Measurements from ENCODE around the gene C10orf71.

Gene C10orf71

DNA sequence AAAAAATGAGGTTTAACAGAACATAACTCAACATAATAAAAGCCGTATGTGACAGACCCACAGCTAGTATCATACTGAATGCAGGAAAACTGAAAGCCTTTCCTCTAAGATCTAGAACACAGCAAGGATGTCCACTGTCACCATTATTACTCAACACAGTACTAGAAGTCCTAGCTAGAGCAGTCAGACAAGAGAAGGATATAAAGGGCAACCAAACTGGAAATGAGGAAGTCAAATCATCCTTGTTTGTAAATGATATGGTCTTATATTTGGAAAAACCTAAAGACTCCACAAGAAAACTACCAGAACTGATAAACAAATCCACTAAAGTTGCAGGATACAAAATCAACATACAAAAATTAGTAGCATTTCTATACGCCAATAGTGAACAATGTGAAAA, 45.9 kb downstream of the C10orf71 start:
- Histone ChIP-seq H2BK5ac (ENCODE audit: low read length) (no peak overlapping the region), H3K4me3 (ENCODE audit: low read length) (no peak overlapping the region), H3K4me2 (ENCODE audit: low read length) (no peak overlapping the region), H4K8ac (ENCODE audit: low read depth, low read length) (no peak overlapping the region), H3K27ac (ENCODE audit: low read depth, low read length) (no peak overlapping the region), H3K4me1 (ENCODE audit: control insufficient read depth, low read depth, low read length) (no peaks in the 10 kb centered on the region), H2BK120ac (ENCODE audit: low read depth, low read length) (no peak overlapping the region), H3K79me2 (ENCODE audit: control insufficient read depth, insufficient read depth, low read length) (no peaks in the 10 kb centered on the region), H3K27me3 (ENCODE audit: insufficient read depth, low read length, poor library complexity) (no peaks in the 10 kb centered on the region), H3K79me1 (ENCODE audit: low read length) (no peaks in the 10 kb centered on the region), H3K36me3 (ENCODE audit: control insufficient read depth, insufficient read depth, low read length) (no peaks in the 10 kb centered on the region), H2BK15ac (replicated peaks; ENCODE audit: low read depth) (no peak overlapping the region), H3K56ac (ENCODE audit: low read length) (no peak overlapping the region), H3K9ac (ENCODE audit: low read length) (no peak overlapping the region), H3K23ac (ENCODE audit: low read length) (no peak overlapping the region), H3K4ac (ENCODE audit: low read depth, low read length) (no peak overlapping the region), H2AK5ac (ENCODE audit: low read length) (no peak overlapping the region), H4K5ac (ENCODE audit: low read length) (no peak overlapping the region), H3K18ac (ENCODE audit: low read length) (no peak overlapping the region)
- no CpG with 5 or more reads among the region's 2 CpGs for WGBS (ENCODE audit: extremely low coverage, insufficient coverage, low lambda C conversion rate)
- no peak for DNase-seq

DNA sequence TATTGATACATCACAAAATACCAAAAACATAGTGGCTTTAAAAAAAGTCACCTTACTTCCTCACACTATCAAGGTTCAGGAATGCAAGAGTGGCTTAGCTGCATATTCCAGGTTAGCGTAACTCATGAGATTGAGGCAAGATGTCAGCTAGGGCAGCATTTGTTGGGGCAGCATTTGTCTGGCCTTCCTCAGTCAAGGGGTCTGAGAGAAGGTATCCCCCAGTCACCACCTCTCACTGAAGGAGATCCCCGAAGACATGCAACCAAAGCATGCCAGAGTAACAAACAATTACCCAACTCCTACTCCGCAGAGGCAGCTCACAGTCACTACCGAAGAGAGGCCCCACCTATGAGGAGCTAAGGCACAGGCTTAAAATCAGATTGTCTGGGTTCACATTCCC, 48.4 kb downstream of the C10orf71 start:
- Histone ChIP-seq H3K79me1 (ENCODE audit: low read length) (no peaks in the 10 kb centered on the region), H3K79me2 (ENCODE audit: control insufficient read depth, insufficient read depth, low read length) (no peaks in the 10 kb centered on the region), H3K4me3 (ENCODE audit: low read length) (no peak overlapping the region), H4K5ac (ENCODE audit: low read length) (no peak overlapping the region), H3K27ac (ENCODE audit: low read depth, low read length) (no peak overlapping the region), H3K36me3 (ENCODE audit: control insufficient read depth, insufficient read depth, low read length) (no peaks in the 10 kb centered on the region), H3K18ac (ENCODE audit: low read length) (no peak overlapping the region), H3K9ac (ENCODE audit: low read length) (no peak overlapping the region), H2AK5ac (ENCODE audit: low read length) (no peak overlapping the region), H3K27me3 (ENCODE audit: insufficient read depth, low read length, poor library complexity) (no peaks in the 10 kb centered on the region), H4K8ac (ENCODE audit: low read depth, low read length) (no peak overlapping the region), H3K4ac (ENCODE audit: low read depth, low read length) (no peak overlapping the region), H2BK15ac (replicated peaks; ENCODE audit: low read depth) (no peak overlapping the region), H3K23ac (ENCODE audit: low read length) (no peak overlapping the region), H3K56ac (ENCODE audit: low read length) (no peak overlapping the region), H3K4me1 (ENCODE audit: control insufficient read depth, low read depth, low read length) (no peaks in the 10 kb centered on the region), H2BK120ac (ENCODE audit: low read depth, low read length) (no peak overlapping the region), H2BK5ac (ENCODE audit: low read length) (no peak overlapping the region), H3K4me2 (ENCODE audit: low read length) (no peak overlapping the region)
- WGBS (ENCODE audit: extremely low coverage, insufficient coverage, low lambda C conversion rate) = no CpG with 5 or more reads among the region's 4 CpGs
- no peak for DNase-seq

DNA sequence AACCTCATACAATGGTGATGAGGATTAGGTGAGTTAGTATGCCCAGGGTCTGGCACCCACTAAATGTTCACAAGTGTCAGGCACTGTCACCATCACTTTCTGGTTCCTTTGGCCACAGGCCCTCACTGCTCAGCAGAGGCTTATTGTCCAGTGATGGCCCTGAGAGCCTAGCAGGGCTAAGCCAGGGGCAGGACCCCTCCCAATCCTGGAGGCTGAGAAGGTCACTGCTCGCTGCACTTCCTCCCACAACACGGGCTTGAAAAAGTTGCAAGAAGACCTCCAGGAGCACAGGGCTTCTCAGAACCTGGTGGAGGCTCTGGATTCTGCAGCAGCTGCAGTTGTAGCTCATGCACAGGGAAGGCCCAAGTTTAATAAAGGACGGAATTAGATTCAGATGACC, 48.9 kb downstream of the C10orf71 start:
- Histone ChIP-seq H3K4me3 (ENCODE audit: low read length) (no peak overlapping the region), H3K56ac (ENCODE audit: low read length) (no peak overlapping the region), H3K79me1 (ENCODE audit: low read length) (no peaks in the 10 kb centered on the region), H2AK5ac (ENCODE audit: low read length) (no peak overlapping the region), H3K27me3 (ENCODE audit: insufficient read depth, low read length, poor library complexity) (no peaks in the 10 kb centered on the region), H3K79me2 (ENCODE audit: control insufficient read depth, insufficient read depth, low read length) (no peaks in the 10 kb centered on the region), H3K18ac (ENCODE audit: low read length) (no peak overlapping the region), H3K36me3 (ENCODE audit: control insufficient read depth, insufficient read depth, low read length) (no peaks in the 10 kb centered on the region), H2BK15ac (replicated peaks; ENCODE audit: low read depth) (no peak overlapping the region), H3K4me1 (ENCODE audit: control insufficient read depth, low read depth, low read length) (no peaks in the 10 kb centered on the region), H3K4me2 (ENCODE audit: low read length) (no peak overlapping the region), H3K23ac (ENCODE audit: low read length) (no peak overlapping the region), H2BK5ac (ENCODE audit: low read length) (no peak overlapping the region), H4K8ac (ENCODE audit: low read depth, low read length) (no peak overlapping the region), H3K27ac (ENCODE audit: low read depth, low read length) (no peak overlapping the region), H3K9ac (ENCODE audit: low read length) (no peak overlapping the region), H3K4ac (ENCODE audit: low read depth, low read length) (no peak overlapping the region), H4K5ac (ENCODE audit: low read length) (no peak overlapping the region), H2BK120ac (ENCODE audit: low read depth, low read length) (no peak overlapping the region)
- no CpG with 5 or more reads among the region's 3 CpGs for WGBS (ENCODE audit: extremely low coverage, insufficient coverage, low lambda C conversion rate)
- DNase-seq = no peak

DNA sequence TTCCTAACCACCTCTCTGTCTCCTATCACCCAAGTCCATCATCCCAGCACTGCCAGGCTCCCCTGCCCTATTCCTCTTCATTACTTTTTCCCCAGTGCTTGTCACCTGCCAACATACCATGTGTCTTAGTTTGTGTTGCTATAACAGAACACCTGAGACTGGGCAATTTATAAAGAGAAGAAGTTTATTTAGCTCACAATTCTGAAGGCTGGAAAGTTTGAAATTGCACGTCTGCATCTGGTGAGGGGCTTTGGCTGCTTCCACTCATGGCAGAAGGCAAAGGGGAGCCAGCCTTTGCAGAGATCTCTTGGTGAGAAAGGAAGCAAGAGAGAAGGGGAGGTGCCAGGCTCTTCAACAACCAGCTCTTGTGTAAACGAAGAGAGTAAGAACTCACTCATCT, 49.6 kb downstream of the C10orf71 start:
- Histone ChIP-seq H3K36me3 (ENCODE audit: control insufficient read depth, insufficient read depth, low read length) (no peaks in the 10 kb centered on the region), H2BK5ac (ENCODE audit: low read length) (no peak overlapping the region), H4K5ac (ENCODE audit: low read length) (no peak overlapping the region), H3K79me2 (ENCODE audit: control insufficient read depth, insufficient read depth, low read length) (no peaks in the 10 kb centered on the region), H3K4me3 (ENCODE audit: low read length) (no peak overlapping the region), H3K79me1 (ENCODE audit: low read length) (no peaks in the 10 kb centered on the region), H3K27ac (ENCODE audit: low read depth, low read length) (no peak overlapping the region), H3K56ac (ENCODE audit: low read length) (no peak overlapping the region), H2AK5ac (ENCODE audit: low read length) (no peak overlapping the region), H3K23ac (ENCODE audit: low read length) (no peak overlapping the region), H3K4me2 (ENCODE audit: low read length) (no peak overlapping the region), H3K27me3 (ENCODE audit: insufficient read depth, low read length, poor library complexity) (no peaks in the 10 kb centered on the region), H3K4me1 (ENCODE audit: control insufficient read depth, low read depth, low read length) (no peaks in the 10 kb centered on the region), H3K4ac (ENCODE audit: low read depth, low read length) (no peak overlapping the region), H2BK120ac (ENCODE audit: low read depth, low read length) (no peak overlapping the region), H3K9ac (ENCODE audit: low read length) (no peak overlapping the region), H2BK15ac (replicated peaks; ENCODE audit: low read depth) (no peak overlapping the region), H3K18ac (ENCODE audit: low read length) (no peak overlapping the region), H4K8ac (ENCODE audit: low read depth, low read length) (no peak overlapping the region)
- DNase-seq = no peak
- no CpG with 5 or more reads among the region's 2 CpGs for WGBS (ENCODE audit: extremely low coverage, insufficient coverage, low lambda C conversion rate)

DNA sequence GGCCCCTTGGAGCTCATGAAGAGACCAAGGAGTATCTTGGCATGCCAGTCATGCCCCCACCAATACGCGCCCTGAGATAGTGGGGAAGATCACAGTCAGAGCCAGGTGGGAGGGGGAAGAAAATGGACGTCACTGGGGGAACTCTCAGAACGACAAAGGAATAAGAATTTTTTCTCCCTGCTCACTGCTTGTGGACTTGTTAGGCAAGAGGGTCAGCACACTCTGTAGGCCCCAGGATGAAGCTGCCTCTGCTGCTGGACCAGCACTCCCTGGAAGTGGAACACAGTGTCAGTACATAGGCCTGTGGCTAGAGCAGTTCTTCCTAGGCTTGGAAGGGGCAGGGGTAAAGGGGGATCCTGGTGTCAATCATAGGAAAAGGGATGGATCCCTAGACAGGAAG, 50.4 kb downstream of the C10orf71 start:
- Histone ChIP-seq H3K27ac (ENCODE audit: low read depth, low read length) (no peak overlapping the region), H4K8ac (ENCODE audit: low read depth, low read length) (no peak overlapping the region), H4K5ac (ENCODE audit: low read length) (no peak overlapping the region), H2AK5ac (ENCODE audit: low read length) (no peak overlapping the region), H3K9ac (ENCODE audit: low read length) (no peak overlapping the region), H3K4me3 (ENCODE audit: low read length) (no peak overlapping the region), H3K36me3 (ENCODE audit: control insufficient read depth, insufficient read depth, low read length) (no peaks in the 10 kb centered on the region), H3K79me2 (ENCODE audit: control insufficient read depth, insufficient read depth, low read length) (no peaks in the 10 kb centered on the region), H3K56ac (ENCODE audit: low read length) (no peak overlapping the region), H3K27me3 (ENCODE audit: insufficient read depth, low read length, poor library complexity) (no peaks in the 10 kb centered on the region), H3K4ac (ENCODE audit: low read depth, low read length) (no peak overlapping the region), H3K4me1 (ENCODE audit: control insufficient read depth, low read depth, low read length) (no peaks in the 10 kb centered on the region), H2BK5ac (ENCODE audit: low read length) (no peak overlapping the region), H3K4me2 (ENCODE audit: low read length) (no peak overlapping the region), H3K23ac (ENCODE audit: low read length) (no peak overlapping the region), H3K79me1 (ENCODE audit: low read length) (no peaks in the 10 kb centered on the region), H3K18ac (ENCODE audit: low read length) (no peak overlapping the region), H2BK15ac (replicated peaks; ENCODE audit: low read depth) (no peak overlapping the region), H2BK120ac (ENCODE audit: low read depth, low read length) (no peak overlapping the region)
- WGBS (ENCODE audit: extremely low coverage, insufficient coverage, low lambda C conversion rate) = no CpG with 5 or more reads among the region's 4 CpGs
- no peak for DNase-seq

DNA sequence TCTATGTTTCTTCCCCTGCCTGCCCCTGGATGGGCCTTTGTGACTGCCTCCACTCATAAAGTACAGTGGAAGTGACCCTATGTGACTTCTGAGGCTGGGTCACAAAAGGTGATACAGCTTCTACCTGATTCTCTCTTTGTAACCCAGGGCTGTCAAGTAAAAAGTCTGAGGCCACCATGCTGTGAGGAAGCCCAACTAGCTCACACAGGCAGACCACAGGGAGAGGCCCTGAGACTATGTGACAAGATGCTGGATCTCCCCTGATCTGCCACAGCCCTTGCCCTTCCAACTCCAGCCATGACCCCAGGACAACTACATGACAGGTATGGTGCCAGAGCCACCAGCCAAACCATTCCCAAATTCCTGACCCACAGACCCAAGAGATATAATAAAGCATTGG, 51.2 kb downstream of the C10orf71 start:
- DNase-seq = no peak
- Histone ChIP-seq H3K27me3 (ENCODE audit: insufficient read depth, low read length, poor library complexity) (no peaks in the 10 kb centered on the region), H3K9ac (ENCODE audit: low read length) (no peak overlapping the region), H3K4ac (ENCODE audit: low read depth, low read length) (no peak overlapping the region), H3K56ac (ENCODE audit: low read length) (no peak overlapping the region), H2BK15ac (replicated peaks; ENCODE audit: low read depth) (no peak overlapping the region), H2BK120ac (ENCODE audit: low read depth, low read length) (no peak overlapping the region), H3K36me3 (ENCODE audit: control insufficient read depth, insufficient read depth, low read length) (no peaks in the 10 kb centered on the region), H3K4me3 (ENCODE audit: low read length) (no peak overlapping the region), H2BK5ac (ENCODE audit: low read length) (no peak overlapping the region), H4K8ac (ENCODE audit: low read depth, low read length) (no peak overlapping the region), H3K23ac (ENCODE audit: low read length) (no peak overlapping the region), H3K79me1 (ENCODE audit: low read length) (no peaks in the 10 kb centered on the region), H3K18ac (ENCODE audit: low read length) (no peak overlapping the region), H3K27ac (ENCODE audit: low read depth, low read length) (no peak overlapping the region), H4K5ac (ENCODE audit: low read length) (no peak overlapping the region), H3K4me1 (ENCODE audit: control insufficient read depth, low read depth, low read length) (no peaks in the 10 kb centered on the region), H3K4me2 (ENCODE audit: low read length) (no peak overlapping the region), H2AK5ac (ENCODE audit: low read length) (no peak overlapping the region), H3K79me2 (ENCODE audit: control insufficient read depth, insufficient read depth, low read length) (no peaks in the 10 kb centered on the region)
